Activated CD4-positive, alpha-beta T cell treated with anti-CD3 and anti-CD28 coated beads for 1 hour (primary cell): ENCODE data around the gene CFH.
"Not testable (repeated sequence)": the region's sequence is repeated elsewhere in the genome, so short reads cannot be mapped to it uniquely, and the experiment has no call there.

Experiments used
- DNase-seq: peaks from one replicate; pipeline ENCODE4 v3.0.0-alpha.2; 2020

Gene CFH

GRCh38 chr1:196773713-196774112 is 121.9 kb downstream of the CFH start:
- DNase-seq = no peak

- DNase-seq = no peak
Observed at GRCh38 chr1:196774175-196774574, 122.3 kb downstream of the CFH start.

GRCh38 chr1:196774603-196775002 is 122.8 kb downstream of the CFH start, which contains the start of gene CFHR3:
TSS of gene CFHR3 (plus strand) at chr1:196774840. CDS start at chr1:196774887, 47 bp downstream.
- no peak for DNase-seq

- DNase-seq = no peak
Observed at GRCh38 chr1:196777603-196778002, 125.8 kb downstream of the CFH start.

GRCh38 chr1:196779093-196779492 is 127.2 kb downstream of the CFH start:
- no peak for DNase-seq

- DNase-seq = not testable (repeated sequence)
Observed at GRCh38 chr1:196791252-196791651, 139.4 kb downstream of the CFH start.

GRCh38 chr1:196794103-196794502 is 142.3 kb downstream of the CFH start:
- DNase-seq = not testable (repeated sequence)
